ENCODE results near the gene SHC4. TPM values are rescaled to one million over a fixed set of nuclear protein-coding genes. Genes with fewer than 3 reads are reported as not detected.

Gene SHC4
- total RNA-seq, 1 donor from 2014 or later: 2.2 TPM

- H3K4me3 ChIP-seq: no peak overlapping the region
- no peaks in the 10 kb centered on the region for H3K79me2 ChIP-seq (ENCODE audit: low read depth)
- TF ChIP-seq EZH2 (IDR thresholded peaks at IDR 0.05) (no peak), EZH2phosphoT487 (IDR thresholded peaks at IDR 0.05) (no peak)
- TF ChIP-seq, protein P1, sequence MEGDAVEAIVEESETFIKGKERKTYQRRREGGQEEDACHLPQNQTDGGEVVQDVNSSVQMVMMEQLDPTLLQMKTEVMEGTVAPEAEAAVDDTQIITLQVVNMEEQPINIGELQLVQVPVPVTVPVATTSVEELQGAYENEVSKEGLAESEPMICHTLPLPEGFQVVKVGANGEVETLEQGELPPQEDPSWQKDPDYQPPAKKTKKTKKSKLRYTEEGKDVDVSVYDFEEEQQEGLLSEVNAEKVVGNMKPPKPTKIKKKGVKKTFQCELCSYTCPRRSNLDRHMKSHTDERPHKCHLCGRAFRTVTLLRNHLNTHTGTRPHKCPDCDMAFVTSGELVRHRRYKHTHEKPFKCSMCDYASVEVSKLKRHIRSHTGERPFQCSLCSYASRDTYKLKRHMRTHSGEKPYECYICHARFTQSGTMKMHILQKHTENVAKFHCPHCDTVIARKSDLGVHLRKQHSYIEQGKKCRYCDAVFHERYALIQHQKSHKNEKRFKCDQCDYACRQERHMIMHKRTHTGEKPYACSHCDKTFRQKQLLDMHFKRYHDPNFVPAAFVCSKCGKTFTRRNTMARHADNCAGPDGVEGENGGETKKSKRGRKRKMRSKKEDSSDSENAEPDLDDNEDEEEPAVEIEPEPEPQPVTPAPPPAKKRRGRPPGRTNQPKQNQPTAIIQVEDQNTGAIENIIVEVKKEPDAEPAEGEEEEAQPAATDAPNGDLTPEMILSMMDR (IDR thresholded peaks at IDR 0.05): no peak
- H3K4me1 ChIP-seq: no peaks in the 10 kb centered on the region
- no peak overlapping the region for H3K27ac Mint-ChIP-seq
- H3K27me3 ChIP-seq: peaks cover 17% of the 10 kb centered on the region
- no peak overlapping the region for H3K4me3 Mint-ChIP-seq
- no peak overlapping the region for H3K4me2 ChIP-seq
- no peaks in the 10 kb centered on the region for H3K36me3 ChIP-seq
- no peak overlapping the region for H3K9ac ChIP-seq
- no peaks in the 10 kb centered on the region for H3K9me3 ChIP-seq (ENCODE audit: low read depth)
- DNase-seq (ENCODE audit: low spot score): no peak
- H3K4me1 Mint-ChIP-seq: peaks cover 11% of the 10 kb centered on the region
- no peak overlapping the region for H3K27ac ChIP-seq
- H3K36me3 Mint-ChIP-seq: no peaks in the 10 kb centered on the region
- no peak overlapping the region for H2AFZ ChIP-seq (replicated peaks)
- peaks cover 4% of the 10 kb centered on the region for H3K27me3 Mint-ChIP-seq (ENCODE audit: insufficient read depth, low read depth)
- H3K9me3 Mint-ChIP-seq: no peaks in the 10 kb centered on the region
- no peaks in the 10 kb centered on the region for H3F3A ChIP-seq (ENCODE audit: low read depth)
- no peaks in the 10 kb centered on the region for H4K20me1 ChIP-seq (ENCODE audit: low read depth)
Observed at GRCh38 chr15:48955967-48956366, 7.8 kb downstream of the SHC4 start.

DNA sequence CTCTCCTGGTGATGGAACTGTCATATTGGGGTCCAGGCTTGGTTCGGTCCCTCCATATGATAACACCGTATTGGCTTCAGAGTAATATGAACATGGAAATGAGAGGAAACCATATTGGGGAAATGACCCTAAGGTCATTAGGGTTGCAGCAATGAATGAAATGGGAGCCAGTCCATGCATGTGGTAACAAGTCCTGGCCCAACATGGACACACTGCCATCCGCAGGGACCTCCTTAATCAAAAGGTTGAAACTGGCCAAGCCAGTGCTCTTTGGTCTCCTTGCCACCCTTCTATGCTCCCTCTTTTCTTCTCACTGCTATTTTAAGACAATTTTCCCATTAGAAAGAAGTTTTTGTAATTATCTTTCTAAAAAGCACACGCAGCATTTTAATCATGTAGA, 8.3 kb downstream of the SHC4 start:
- Histone ChIP-seq H3K9me3 (ENCODE audit: low read depth) (no peaks in the 10 kb centered on the region), H3K4me3 (no peak overlapping the region), H3K9ac (no peak overlapping the region), H3K4me1 (no peaks in the 10 kb centered on the region), H3K36me3 (no peaks in the 10 kb centered on the region), H2AFZ (replicated peaks) (no peak overlapping the region), H4K20me1 (ENCODE audit: low read depth) (no peaks in the 10 kb centered on the region), H3K79me2 (ENCODE audit: low read depth) (no peaks in the 10 kb centered on the region), H3K27me3 (peaks cover 13% of the 10 kb centered on the region), H3K4me2 (no peak overlapping the region), H3F3A (ENCODE audit: low read depth) (no peaks in the 10 kb centered on the region), H3K27ac (no peak overlapping the region)
- DNase-seq (ENCODE audit: low spot score): no peak
- Mint-ChIP-seq H3K27me3 (ENCODE audit: insufficient read depth, low read depth) (peaks cover 4% of the 10 kb centered on the region), H3K27ac (no peak overlapping the region), H3K4me1 (peaks cover 13% of the 10 kb centered on the region), H3K9me3 (no peaks in the 10 kb centered on the region), H3K36me3 (no peaks in the 10 kb centered on the region), H3K4me3 (no peak overlapping the region)
- TF ChIP-seq, protein P1 (IDR thresholded peaks at IDR 0.05): no peak
- no peak for TF ChIP-seq EZH2phosphoT487 (IDR thresholded peaks at IDR 0.05)
- no peak for TF ChIP-seq EZH2 (IDR thresholded peaks at IDR 0.05)

DNA sequence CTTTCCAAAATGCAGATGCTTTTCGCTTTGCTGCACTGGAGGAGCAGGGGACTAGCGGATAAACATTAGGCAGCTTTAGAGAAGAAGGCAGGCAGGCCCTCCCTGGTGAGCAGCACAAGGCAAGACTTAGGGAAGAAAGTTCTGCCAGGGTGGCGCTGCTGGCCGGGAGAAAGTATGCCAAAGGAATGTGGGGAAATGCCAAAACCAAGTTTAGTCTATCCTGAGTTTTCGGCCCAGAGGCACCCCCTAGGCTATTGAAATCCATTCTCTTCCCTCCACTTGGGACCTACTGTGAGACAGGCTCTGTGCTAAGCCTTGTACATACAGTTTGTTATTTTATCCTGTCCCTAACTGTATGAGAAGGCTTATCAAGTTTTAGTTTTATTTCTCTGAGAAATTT, 9.2 kb downstream of the SHC4 start:
- Histone ChIP-seq H3K4me3 (no peak overlapping the region), H3F3A (ENCODE audit: low read depth) (no peaks in the 10 kb centered on the region), H3K36me3 (no peaks in the 10 kb centered on the region), H3K9me3 (ENCODE audit: low read depth) (no peaks in the 10 kb centered on the region), H3K9ac (no peak overlapping the region), H3K27ac (no peak overlapping the region), H3K79me2 (ENCODE audit: low read depth) (no peaks in the 10 kb centered on the region), H2AFZ (replicated peaks) (no peak overlapping the region), H3K4me1 (no peaks in the 10 kb centered on the region), H3K4me2 (no peak overlapping the region), H3K27me3 (peaks cover 5% of the 10 kb centered on the region), H4K20me1 (ENCODE audit: low read depth) (no peaks in the 10 kb centered on the region)
- DNase-seq (ENCODE audit: low spot score): peak; percentile 9
- Mint-ChIP-seq H3K9me3 (no peaks in the 10 kb centered on the region), H3K27me3 (ENCODE audit: insufficient read depth, low read depth) (peaks cover 4% of the 10 kb centered on the region), H3K27ac (no peak overlapping the region), H3K36me3 (no peaks in the 10 kb centered on the region), H3K4me3 (no peak overlapping the region), H3K4me1 (peaks cover 16% of the 10 kb centered on the region)
- TF ChIP-seq EZH2phosphoT487 (IDR thresholded peaks at IDR 0.05) (no peak), EZH2 (IDR thresholded peaks at IDR 0.05) (no peak)
- TF ChIP-seq, protein P1 (IDR thresholded peaks at IDR 0.05): no peak
